Lower lobe of right lung (tissue), 2 donors: Measurements from ENCODE around the gene LCOR. TPM values are rescaled to one million over a fixed set of nuclear protein-coding genes. Genes with fewer than 3 reads are reported as not detected.

Experiments used
- ATAC-seq, 2 donors: fragments of 200-7000 bp; cut with Tn5 transposase; one replicate each; pipeline ENCODE4 v1.9.1; 2020 to 2022; ENCODE audit warnings: mild to moderate bottlenecking in 2 of 2, moderate library complexity in 2 of 2
- DNase-seq: peaks from one replicate; pipeline ENCODE4 v3.0.0-alpha.2; 2020
- H3K27ac ChIP-seq: fragments of 200-600 bp; one replicate; pipeline ENCODE4 v1.8.0; 2022
- H3K27me3 ChIP-seq: fragments of 200-600 bp; one replicate; pipeline ENCODE4 v1.8.0; 2022; ENCODE audit warnings: low read depth
- H3K36me3 ChIP-seq: fragments of 200-600 bp; one replicate; pipeline ENCODE4 v1.8.0; 2022; ENCODE audit warnings: mild to moderate bottlenecking
- H3K4me1 ChIP-seq: fragments of 200-600 bp; one replicate; pipeline ENCODE4 v1.8.0; 2022
- H3K4me3 ChIP-seq: fragments of 200-600 bp; one replicate; pipeline ENCODE4 v1.8.0; 2022; ENCODE audit warnings: mild to moderate bottlenecking
- H3K9me3 ChIP-seq: fragments of 200-600 bp; one replicate; pipeline ENCODE4 v1.8.0; 2022
- CTCF ChIP-seq: fragments of 200-600 bp; IDR thresholded peaks from one replicate; pipeline ENCODE4 v1.8.0; 2022; ENCODE audit warnings: antibody characterized with exemption, mild to moderate bottlenecking
- intact Hi-C: fragments of 100-400 bp; cut with DNase I; formaldehyde crosslinking; loops from one replicate; pipeline ENCODE4 v1.11.0; 2022
- total RNA-seq: library from RNA; stranded (reverse); fragmentation: NEBNext Ultra II Directional; extraction: Animal tissue kit (Norgen Biotek cat#: 25700); gene quantifications from one replicate; pipeline ENCODE4 v1.2.1, GENCODE V29; 2021
- donor health status: DM: no; HTN: yes; CAD: no; lungs with severe emphysema.

Gene LCOR
- total RNA-seq, 1 donor from 2014 or later, result 34.7 TPM

- Histone ChIP-seq H3K9me3 (no peaks in the 10 kb centered on the region), H3K27ac (no peak overlapping the region), H3K4me3 (no peak overlapping the region), H3K36me3 (no peaks in the 10 kb centered on the region), H3K27me3 (no peaks in the 10 kb centered on the region), H3K4me1 (no peaks in the 10 kb centered on the region)
- DNase-seq (no peak), ATAC-seq (no peak)
- intact Hi-C loops, result no loop called here
- no peak for TF ChIP-seq CTCF
These were observed 183.1 kb downstream of the LCOR start for GRCh38 chr10:97015240-97015639.

- Histone ChIP-seq H3K27ac (no peak overlapping the region), H3K9me3 (no peaks in the 10 kb centered on the region), H3K4me1 (no peaks in the 10 kb centered on the region), H3K27me3 (no peaks in the 10 kb centered on the region), H3K4me3 (no peak overlapping the region), H3K36me3 (no peaks in the 10 kb centered on the region)
- TF ChIP-seq CTCF, result no peak
- DNase-seq (no peak), ATAC-seq (no peak)
- intact Hi-C loops, result no loop called here
These were observed 184.8 kb downstream of the LCOR start for GRCh38 chr10:97016728-97017473.

- Histone ChIP-seq H3K4me3 (no peak overlapping the region), H3K27ac (no peak overlapping the region), H3K9me3 (no peaks in the 10 kb centered on the region), H3K4me1 (no peaks in the 10 kb centered on the region), H3K27me3 (no peaks in the 10 kb centered on the region), H3K36me3 (no peaks in the 10 kb centered on the region)
- intact Hi-C loops, result no loop called here
- no peak for DNase-seq
- no peak for TF ChIP-seq CTCF
- ATAC-seq, result no peak
These were observed 185.4 kb downstream of the LCOR start for GRCh38 chr10:97017474-97017903.

GRCh38 chr10:97018251-97019212 lies 186.4 kb downstream of the LCOR start:
- TF ChIP-seq CTCF, result no peak
- no peaks in the 10 kb centered on the region for H3K27me3 ChIP-seq
- no peak for DNase-seq

GRCh38 chr10:97019213-97019844 lies 187.2 kb downstream of the LCOR start:
- Histone ChIP-seq H3K4me1 (no peaks in the 10 kb centered on the region), H3K36me3 (no peaks in the 10 kb centered on the region), H3K9me3 (no peaks in the 10 kb centered on the region), H3K27ac (no peak overlapping the region), H3K4me3 (no peak overlapping the region), H3K27me3 (no peaks in the 10 kb centered on the region)
- ATAC-seq (no peak), DNase-seq (no peak)
- intact Hi-C loops, result no loop called here
- no peak for TF ChIP-seq CTCF

More at GRCh38 chr10:97018251-97019212, 186.4 kb downstream of the LCOR start:
- no peaks in the 10 kb centered on the region for H3K4me1 ChIP-seq
- intact Hi-C loops, result no loop called here
- H3K9me3 ChIP-seq, result no peaks in the 10 kb centered on the region
- H3K36me3 ChIP-seq, result no peaks in the 10 kb centered on the region
- no peak for ATAC-seq
- H3K27ac ChIP-seq, result no peak overlapping the region
- H3K4me3 ChIP-seq, result no peak overlapping the region
